MG63 (cell line): ENCODE data around the gene MLKL. TPM values are rescaled to one million over a fixed set of nuclear protein-coding genes. Genes with fewer than 3 reads are reported as not detected.

ENCODE experiments used
- DNase-seq: peaks from one replicate; pipeline ENCODE4 v3.0.0-alpha.2; 2020
- H3K27me3 ChIP-seq: fragments of 250-450 bp; sonication (Bioruptor Pico); 2 replicates; pipeline ENCODE4 v1.5.1; 2020; ENCODE audit warnings: mild to moderate bottlenecking, moderate library complexity
- H3K36me3 ChIP-seq: fragments of 250-450 bp; sonication (Bioruptor Pico); 2 replicates; pipeline ENCODE4 v1.5.1; 2020; ENCODE audit warnings: mild to moderate bottlenecking, moderate library complexity
- H3K4me3 ChIP-seq: fragments of 250-450 bp; sonication (Bioruptor Pico); 2 replicates; pipeline ENCODE4 v1.5.1; 2020; ENCODE audit warnings: mild to moderate bottlenecking, moderate library complexity
- H3K9me3 ChIP-seq: fragments of 250-450 bp; sonication (Bioruptor Pico); 2 replicates; pipeline ENCODE4 v1.5.1; 2020; ENCODE audit warnings: mild to moderate bottlenecking, moderate library complexity
- total RNA-seq: library from RNA; depleted of rRNA; stranded (reverse); fragments of >200 nt; shearing (Covaris generic); gene quantifications from 2 replicates; pipeline ENCODE4 v1.2.3, GENCODE V29; 2014; ENCODE audit warnings: low replicate concordance; rRNA removed

Gene MLKL
- total RNA-seq, 1 experiment from 2014 or later: 8.3 TPM

- Histone ChIP-seq H3K27me3 (no peaks in the 10 kb centered on the region), H3K4me3 (no peak overlapping the region), H3K36me3 (peaks cover 46% of the 10 kb centered on the region), H3K9me3 (no peaks in the 10 kb centered on the region)
- no peak for DNase-seq
Observed at GRCh38 chr16:74649839-74650504, 50.7 kb downstream of the MLKL start.

GRCh38 chr16:74641969-74642368 is 58.7 kb downstream of the MLKL start:
- Histone ChIP-seq H3K36me3 (peaks cover 40% of the 10 kb centered on the region), H3K9me3 (no peaks in the 10 kb centered on the region), H3K27me3 (no peaks in the 10 kb centered on the region), H3K4me3 (no peak overlapping the region)
- DNase-seq: no peak

- DNase-seq: no peak
- Histone ChIP-seq H3K9me3 (no peaks in the 10 kb centered on the region), H3K4me3 (no peak overlapping the region), H3K27me3 (no peaks in the 10 kb centered on the region), H3K36me3 (peaks cover 35% of the 10 kb centered on the region)
Observed at GRCh38 chr16:74637742-74638453, 62.8 kb downstream of the MLKL start.

GRCh38 chr16:74635303-74635702 is 65.4 kb downstream of the MLKL start:
- no peaks in the 10 kb centered on the region for H3K27me3 ChIP-seq
- H3K4me3 ChIP-seq: no peak overlapping the region
- H3K9me3 ChIP-seq: no peaks in the 10 kb centered on the region
- H3K36me3 ChIP-seq: peaks cover 45% of the 10 kb centered on the region
- DNase-seq: no peak

- no peak overlapping the region for H3K4me3 ChIP-seq
- no peaks in the 10 kb centered on the region for H3K27me3 ChIP-seq
- no peak for DNase-seq
- peaks cover 41% of the 10 kb centered on the region for H3K36me3 ChIP-seq
- H3K9me3 ChIP-seq: no peaks in the 10 kb centered on the region
Observed at GRCh38 chr16:74633686-74634085, 67.0 kb downstream of the MLKL start.

- DNase-seq: peak; percentile 10
- no peak overlapping the region for H3K4me3 ChIP-seq
- H3K9me3 ChIP-seq: no peaks in the 10 kb centered on the region
- H3K27me3 ChIP-seq: no peaks in the 10 kb centered on the region
- peaks cover 52% of the 10 kb centered on the region for H3K36me3 ChIP-seq
Observed at GRCh38 chr16:74627506-74628220, 73.0 kb downstream of the MLKL start.

GRCh38 chr16:74626741-74627416 is 73.8 kb downstream of the MLKL start:
- Histone ChIP-seq H3K36me3 (peaks cover 54% of the 10 kb centered on the region), H3K9me3 (no peaks in the 10 kb centered on the region), H3K4me3 (no peak overlapping the region), H3K27me3 (no peaks in the 10 kb centered on the region)
- DNase-seq: no peak

GRCh38 chr16:74625500-74626350 is 74.9 kb downstream of the MLKL start:
- Histone ChIP-seq H3K4me3 (no peak overlapping the region), H3K9me3 (no peaks in the 10 kb centered on the region), H3K36me3 (peaks cover 50% of the 10 kb centered on the region), H3K27me3 (no peaks in the 10 kb centered on the region)
- DNase-seq: no peak

GRCh38 chr16:74623839-74624235 is 76.8 kb downstream of the MLKL start:
- Histone ChIP-seq H3K9me3 (no peaks in the 10 kb centered on the region), H3K36me3 (peaks cover 46% of the 10 kb centered on the region), H3K27me3 (no peaks in the 10 kb centered on the region), H3K4me3 (no peak overlapping the region)
- DNase-seq: no peak

GRCh38 chr16:74623214-74623838 is 77.3 kb downstream of the MLKL start:
- no peak for DNase-seq
- H3K9me3 ChIP-seq: no peaks in the 10 kb centered on the region
- peaks cover 41% of the 10 kb centered on the region for H3K36me3 ChIP-seq
- no peak overlapping the region for H3K4me3 ChIP-seq
- H3K27me3 ChIP-seq: no peaks in the 10 kb centered on the region

GRCh38 chr16:74622005-74622404 is 78.7 kb downstream of the MLKL start:
- Histone ChIP-seq H3K4me3 (no peak overlapping the region), H3K9me3 (no peaks in the 10 kb centered on the region), H3K27me3 (no peaks in the 10 kb centered on the region), H3K36me3 (peaks cover 33% of the 10 kb centered on the region)
- DNase-seq: no peak

Other genes with a start within 250 kb of the MLKL start
- gene GLG1, start 93.7 kb downstream of the MLKL start, total RNA-seq: 29.4 and 50.4 TPM in 2 replicates
- 17.4 and 20.2 TPM in 2 replicates for gene RFWD3, start 34.0 kb downstream of the MLKL start, total RNA-seq
- gene FA2H, start 74.0 kb upstream of the MLKL start, total RNA-seq: not detected in 2 replicates